HG03432 (cell line): ENCODE data around the gene EBF4.
"Not testable (repeated sequence)": the region's sequence is repeated elsewhere in the genome, so short reads cannot be mapped to it uniquely, and the experiment has no call there.

Source experiments
- ATAC-seq: cut with Tn5 transposase; IDR thresholded peaks from one replicate; pipeline ENCODE4 v1.9.1; 2021; ENCODE audit warnings: mild to moderate bottlenecking, moderate library complexity; ENCODE audit not compliant: unreplicated experiment

EBF4 gene

DNA sequence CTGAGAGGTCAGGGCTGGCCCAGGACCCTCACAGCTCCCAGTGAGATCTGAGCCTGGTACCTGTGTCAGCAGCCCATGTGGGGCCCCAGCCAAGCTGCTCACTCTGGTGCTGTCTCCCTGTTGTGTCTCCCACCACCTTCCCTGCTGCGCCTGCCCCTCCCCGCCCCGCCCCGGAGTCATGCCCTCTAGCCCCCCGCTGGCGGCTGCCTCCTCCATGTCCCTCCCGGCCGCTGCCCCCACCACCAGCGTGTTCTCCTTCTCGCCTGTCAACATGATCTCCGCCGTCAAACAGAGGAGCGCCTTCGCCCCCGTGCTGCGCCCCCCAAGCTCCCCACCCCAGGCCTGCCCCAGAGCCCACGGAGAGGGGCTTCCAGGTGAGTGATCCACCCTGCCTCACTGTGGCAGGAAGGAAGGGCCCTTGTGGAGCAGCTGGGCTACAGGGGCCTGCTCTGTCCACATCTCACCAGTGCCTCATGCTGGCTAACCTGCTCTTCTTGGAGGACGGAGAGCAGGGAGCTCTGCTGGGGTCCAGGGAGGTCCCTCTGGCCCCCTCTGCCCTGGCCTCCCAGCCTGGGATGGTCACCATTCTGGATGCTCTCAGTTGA lies 63.0 kb downstream of the EBF4 start:
- ATAC-seq: no peak

DNA sequence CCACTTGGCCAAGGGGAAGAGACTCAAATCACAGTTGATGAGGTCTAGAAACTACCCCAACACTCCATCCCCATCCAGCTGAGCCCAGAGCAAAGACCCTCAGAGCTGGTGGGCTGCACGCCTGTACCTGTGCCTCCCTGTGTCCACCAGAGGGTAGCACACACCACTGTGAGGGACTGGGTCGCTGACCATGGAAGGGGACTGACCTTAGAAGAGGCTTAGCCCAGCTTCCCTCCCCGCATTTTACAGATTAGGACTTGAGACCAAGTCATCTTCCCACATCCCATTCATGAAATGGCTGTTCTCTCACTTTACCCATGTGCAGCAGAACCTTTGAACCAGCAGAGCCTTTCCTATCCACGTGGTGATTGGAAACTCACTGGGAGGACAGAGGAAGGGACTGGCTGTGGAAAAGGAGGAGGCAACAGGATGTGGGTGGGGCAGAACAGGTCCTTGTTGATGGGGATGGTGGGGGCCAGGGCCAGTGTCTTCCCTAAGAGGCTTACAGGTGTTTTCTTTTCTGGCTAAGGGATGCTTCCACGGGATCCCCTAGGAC lies 63.6 kb downstream of the EBF4 start:
- no peak for ATAC-seq

DNA sequence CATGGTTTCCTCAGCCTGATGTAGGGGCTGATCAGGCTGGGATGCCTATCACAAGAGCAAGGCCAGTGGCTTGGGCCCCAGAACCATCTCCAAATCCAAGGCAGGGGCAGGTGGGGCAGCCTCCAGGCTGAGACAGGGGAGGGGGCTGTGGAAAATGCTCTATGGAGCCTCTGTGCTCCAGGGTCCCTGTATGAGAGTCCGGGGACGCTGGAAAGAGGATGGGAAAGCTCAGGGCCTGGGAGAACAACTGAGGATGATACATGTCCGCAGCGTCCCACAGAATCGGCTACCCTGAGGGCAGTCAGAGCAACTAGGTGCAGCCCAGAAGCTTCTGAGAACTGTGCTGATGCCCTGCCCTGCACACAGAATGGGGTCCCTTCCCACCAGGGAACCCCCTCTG lies 64.4 kb downstream of the EBF4 start:
- no peak for ATAC-seq

DNA sequence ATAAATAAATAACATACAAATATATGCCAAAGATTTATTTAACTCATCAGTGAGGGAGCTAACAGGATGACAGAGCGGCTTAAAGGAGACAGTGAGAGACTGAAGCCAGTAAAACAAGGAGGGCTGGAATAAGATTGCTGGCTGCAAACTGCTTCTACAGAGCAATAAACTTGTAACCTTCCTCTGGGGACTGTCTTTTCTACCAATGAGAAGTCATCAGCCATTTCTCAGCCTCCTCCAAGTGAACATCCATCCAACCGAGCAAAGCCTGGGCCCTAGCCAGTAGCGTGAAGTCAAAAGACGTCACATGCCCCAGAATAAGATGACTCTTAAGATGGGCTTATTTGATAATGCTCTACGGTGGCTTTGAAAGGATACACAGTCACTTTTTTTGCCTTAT lies 65.4 kb downstream of the EBF4 start:
- ATAC-seq: no peak

DNA sequence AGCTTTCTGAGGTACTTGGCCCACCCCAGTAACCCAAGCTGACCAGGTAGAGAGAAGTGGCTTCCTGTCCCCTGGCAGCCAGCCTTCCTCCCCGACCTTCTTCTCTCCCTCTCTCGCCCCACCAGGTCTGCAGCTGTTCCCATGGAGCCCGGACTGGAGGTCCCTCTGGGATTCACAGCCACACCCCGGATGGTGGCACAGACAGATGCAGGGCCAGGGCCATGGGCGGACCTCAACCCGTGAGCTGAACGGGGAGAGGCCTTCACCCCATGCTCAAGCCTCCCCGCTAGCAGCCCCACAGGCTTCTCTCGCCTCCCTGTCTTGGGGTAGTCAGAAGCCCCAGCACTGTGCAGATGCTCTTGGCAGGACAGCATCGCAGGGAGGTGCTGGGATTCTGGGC lies 66.6 kb downstream of the EBF4 start:
- ATAC-seq: no peak

DNA sequence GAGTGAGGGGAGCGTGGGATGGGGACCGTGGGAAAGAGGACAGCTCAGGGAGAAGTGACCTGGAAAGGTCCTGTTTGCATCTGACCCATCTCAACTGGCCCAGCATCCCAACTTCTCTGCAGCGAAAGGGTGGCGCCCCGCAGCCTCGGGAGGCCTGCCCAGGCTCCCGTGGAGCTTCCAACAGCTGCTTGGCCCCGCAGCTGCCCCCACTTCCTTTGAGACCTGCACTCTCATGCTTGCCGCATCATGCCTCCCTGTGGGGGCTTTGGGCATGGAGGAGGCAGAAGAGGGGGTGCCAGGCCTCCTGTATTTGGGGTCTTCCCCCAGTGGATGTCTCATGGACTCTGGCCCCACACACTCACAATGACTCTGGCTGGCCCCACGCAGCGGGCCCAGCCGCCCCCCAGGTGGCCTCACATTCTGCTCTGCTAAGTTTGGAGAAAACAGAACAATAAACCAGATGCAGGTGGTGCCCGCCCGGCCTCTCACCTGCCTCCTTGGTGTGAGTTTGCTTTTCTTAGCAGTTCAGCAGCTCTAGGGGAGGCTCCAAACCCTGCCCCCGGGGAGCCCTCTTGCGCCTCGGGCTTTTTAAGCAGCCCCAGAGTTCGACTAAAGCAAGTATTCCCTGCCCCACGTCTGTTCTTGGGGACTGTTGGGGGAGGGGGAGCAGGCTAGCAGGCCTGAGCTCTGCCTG lies 67.2 kb downstream of the EBF4 start:
- ATAC-seq: no peak

DNA sequence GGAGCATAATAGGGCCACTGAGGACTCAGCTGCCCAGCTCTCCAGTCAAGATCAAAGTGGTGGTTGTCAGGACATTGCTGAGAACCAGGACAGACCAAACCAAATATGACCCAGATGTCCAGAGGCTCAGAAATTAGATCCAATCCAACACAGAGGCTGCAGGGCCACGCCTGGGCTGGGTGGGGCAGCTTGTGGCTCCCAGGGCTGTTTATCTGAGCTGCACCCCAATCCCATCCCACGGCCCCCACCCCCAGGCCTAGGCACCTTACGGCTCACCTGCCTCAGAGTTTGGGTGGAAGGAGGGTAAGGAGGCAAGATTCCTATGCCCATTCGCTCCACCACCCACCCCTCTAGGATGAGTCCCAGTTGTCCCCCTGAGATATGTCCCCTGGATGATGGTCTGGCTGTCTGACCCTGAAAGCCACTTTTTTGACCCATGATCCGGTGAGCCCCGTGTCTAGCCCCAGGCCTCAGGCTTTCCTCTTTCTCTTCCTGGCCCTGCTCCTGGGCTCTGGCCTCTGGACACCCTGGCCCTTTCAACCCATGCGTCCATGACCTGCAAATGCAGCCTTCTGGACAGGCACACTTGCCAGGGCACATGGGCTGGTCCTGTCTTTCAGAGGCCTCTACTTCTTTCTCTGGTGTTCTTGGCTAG lies 67.8 kb downstream of the EBF4 start:
- ATAC-seq: no peak

DNA sequence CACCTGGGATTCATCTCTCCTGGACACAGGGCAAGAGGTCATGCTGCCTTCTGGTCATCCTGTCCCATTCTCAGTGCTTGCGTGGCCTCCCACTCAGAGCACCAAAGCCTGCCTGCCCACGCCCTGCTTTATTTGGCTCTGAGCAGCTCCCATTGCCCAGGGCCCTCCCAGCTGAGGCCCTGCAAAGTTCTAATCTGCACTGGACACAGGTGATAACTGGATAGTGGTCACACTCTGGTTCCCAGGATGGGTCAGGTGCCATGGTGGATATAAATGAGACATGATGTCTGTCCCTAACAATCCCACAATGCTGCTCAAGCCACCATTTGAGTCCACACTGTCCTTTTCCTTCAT lies 68.3 kb downstream of the EBF4 start:
- no peak for ATAC-seq

DNA sequence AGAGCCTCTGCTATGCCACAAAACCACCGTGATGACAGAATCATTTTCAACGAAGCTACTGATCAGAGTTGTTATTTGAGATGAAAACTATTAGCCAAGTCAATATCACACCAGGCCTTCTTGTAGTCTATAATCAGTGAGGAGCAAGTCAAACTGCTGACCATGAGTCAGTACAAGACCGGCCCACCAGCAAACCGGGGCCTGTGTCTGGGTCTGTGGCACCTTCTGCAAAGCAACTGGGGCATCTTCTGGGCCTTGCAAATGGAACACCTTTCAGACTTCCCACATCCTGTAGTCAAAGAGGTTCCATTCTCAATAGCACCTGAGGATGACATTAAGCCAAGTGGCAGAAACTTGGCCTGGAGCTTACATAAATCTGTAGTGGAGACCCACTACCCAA lies 69.3 kb downstream of the EBF4 start:
- ATAC-seq: no peak

DNA sequence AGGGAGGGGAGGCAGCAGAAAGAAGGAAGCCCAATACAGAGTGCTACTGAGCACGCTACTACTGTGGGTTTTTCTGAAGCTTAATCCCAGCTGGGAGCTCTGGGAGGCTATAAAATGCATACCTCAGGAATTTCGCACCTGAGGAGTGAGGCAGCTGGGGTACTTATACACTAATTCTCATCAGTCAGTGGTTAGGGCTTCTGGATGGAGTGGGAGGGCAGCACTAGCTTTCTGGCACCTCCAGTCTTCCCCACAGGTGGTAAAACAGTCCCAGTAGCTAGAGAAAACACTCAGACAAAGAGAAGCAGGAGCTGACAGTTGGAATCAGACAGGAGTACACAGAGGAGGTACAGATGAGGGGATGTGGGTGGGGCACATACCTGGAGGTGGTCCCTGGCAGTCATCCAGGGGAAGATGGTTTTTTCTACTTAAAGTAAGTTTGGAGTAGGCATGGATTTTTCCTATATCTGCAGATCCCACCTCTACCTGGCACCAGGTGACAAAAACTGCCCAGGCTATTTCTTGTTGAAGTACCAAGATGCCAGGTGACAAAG lies 70.1 kb downstream of the EBF4 start:
- no peak for ATAC-seq

DNA sequence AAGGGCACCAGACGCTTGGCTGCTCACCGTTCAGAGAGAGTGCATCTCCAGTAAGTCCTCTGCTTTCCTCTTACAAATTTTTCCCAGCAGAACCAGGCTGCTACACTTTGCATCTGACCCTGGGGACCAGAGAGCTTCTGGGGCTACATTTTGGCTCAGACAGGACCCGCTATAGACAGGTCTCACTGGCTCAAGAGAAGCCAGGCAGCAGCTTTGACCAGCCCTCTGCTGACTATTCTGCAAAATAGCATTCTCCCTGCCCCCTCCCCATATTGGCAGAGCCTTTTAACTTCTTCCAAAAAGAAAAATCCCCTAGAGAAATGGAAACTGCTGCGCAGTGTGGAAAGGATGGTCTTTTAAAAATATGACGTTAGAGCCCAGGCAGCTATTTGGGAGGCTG lies 70.6 kb downstream of the EBF4 start:
- ATAC-seq: no peak

DNA sequence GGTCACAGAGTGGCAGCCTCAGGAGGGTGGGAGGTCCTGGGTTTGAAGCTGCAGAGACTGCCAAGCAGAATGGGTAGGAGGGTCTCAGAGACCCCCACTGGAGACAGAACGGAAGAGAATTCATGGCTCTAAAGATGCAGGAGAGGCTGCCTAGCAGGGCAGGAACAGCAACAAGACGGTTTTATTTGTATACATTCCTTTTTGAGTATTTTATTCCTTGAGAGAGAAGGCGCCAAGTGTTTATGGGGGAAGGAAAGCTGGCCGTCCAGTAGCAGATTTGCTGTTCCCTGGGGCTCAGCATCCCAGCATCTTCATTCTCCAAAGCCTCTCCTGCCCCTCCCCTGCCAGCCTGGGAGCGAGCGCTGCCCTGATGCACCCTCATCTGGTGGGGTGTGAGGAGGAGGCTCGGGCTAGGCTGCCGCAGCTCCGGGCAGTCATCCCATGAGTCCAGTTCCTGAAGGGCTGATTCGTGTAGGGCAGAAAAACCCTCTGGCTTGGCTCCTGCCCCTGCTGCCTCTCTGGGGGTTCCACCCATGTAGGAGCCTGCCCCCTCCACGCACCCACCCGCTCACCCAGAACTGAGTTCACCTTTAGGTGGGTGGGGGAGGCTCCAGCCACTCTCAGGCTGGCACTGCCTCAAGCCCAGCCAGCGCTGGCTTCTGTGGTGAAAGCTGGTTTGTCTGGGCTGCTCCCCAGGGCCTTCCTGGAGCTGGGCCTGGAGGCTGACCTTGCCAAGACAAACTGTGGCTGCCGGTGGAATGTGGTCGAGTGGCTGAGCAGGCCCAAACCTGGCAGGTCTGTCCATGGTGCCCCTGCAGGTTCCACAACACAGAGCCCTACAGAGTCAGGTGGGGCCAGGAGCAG lies 75.4 kb downstream of the EBF4 start:
- no peak for ATAC-seq

DNA sequence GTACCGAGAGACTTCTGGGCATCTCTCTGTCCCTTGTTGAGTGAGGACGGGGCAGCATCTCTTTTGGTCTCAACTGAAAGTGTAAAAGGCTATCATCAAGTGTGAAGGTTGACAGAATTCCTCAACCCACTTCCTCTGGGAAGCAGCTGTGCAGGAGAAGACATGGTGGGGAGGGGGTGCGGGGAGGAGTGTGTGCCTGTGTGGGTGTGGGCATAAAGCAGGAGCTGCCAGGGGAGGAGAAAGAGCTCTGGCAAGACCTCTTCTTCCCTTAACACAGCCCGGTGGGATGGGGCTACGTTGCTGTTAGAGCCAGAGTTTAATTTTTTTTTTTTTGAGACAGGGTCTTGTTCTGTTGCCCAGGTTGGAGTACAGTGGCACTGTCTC lies 76.0 kb downstream of the EBF4 start:
- ATAC-seq: no peak

DNA sequence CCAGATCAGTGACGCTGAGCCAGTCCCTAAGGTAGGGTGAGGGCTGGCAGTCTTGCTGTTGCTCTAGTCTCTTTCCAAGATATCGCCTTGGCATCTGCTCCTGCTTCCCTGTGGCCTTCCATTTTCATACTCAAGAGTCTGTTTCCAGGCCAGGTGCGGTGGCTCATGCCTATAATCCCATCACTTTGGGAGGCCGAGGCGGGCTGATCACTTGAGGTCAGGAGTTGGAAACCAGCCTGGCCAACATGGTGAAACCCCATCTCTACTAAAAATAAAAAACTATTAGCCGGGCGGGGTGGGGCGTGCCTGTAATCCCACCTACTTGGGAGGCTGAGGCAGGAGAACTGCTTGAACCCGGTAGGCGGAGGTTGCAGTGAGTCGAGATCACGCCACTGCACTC lies 77.5 kb downstream of the EBF4 start:
- ATAC-seq: not testable (repeated sequence)

DNA sequence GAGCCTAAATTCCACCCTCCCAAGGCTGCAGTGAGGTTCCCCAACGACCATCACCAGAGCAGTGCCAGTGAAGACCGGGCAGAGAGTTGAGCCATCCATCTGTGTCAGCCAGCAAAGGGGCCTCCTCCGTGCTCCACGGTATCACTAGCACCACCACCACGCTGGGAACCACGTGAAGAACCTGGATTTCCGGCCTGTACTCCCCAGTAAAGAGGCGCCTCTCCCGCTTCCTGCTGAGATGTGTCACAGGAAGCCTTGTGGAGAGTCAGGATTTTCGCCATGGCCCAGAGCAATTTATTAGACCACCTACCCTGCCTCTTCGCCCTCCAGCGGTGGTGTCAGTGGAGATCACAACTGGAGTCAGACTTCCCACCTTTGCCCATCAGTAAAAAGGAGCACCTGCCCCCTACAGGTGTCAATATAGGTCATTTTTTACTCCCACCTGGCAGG lies 79.1 kb downstream of the EBF4 start:
- no peak for ATAC-seq

DNA sequence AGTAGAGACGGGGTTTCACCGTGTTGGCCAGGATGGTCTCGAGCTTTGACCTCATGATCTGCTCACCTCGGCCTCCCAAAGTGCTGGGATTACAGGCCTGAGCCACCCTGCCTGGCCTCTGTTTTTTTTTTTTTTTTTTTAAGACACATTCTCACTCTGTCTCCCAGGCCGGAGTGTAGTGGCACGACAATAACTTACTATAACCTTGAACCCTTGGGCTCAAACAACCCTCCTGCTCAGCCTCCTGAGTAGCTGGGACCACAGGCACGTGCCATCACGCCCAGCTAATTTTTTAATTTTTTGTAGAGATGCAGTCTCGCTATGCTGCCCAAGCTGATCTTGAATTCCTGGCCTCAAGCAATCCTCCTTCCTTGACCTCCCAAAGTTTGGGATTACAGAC lies 81.2 kb downstream of the EBF4 start:
- ATAC-seq: no peak

DNA sequence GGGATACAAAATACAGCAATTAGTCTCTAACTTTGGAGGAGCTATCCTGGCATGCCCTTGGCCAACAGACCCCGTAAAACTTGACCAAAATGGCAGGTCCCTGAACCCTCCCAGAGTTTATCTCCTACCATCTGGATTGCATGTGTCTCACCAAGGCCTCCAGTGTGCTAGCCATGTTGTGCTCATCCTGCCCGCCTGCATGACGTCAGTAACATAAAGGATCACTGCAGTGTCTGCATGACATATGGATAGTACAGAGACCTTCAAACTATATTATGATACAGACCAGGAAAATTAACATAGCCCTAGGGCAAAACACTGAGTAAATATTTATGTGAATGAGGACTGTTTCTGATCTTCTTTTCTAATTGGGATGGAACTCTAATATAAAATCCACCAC lies 82.6 kb downstream of the EBF4 start:
- no peak for ATAC-seq

DNA sequence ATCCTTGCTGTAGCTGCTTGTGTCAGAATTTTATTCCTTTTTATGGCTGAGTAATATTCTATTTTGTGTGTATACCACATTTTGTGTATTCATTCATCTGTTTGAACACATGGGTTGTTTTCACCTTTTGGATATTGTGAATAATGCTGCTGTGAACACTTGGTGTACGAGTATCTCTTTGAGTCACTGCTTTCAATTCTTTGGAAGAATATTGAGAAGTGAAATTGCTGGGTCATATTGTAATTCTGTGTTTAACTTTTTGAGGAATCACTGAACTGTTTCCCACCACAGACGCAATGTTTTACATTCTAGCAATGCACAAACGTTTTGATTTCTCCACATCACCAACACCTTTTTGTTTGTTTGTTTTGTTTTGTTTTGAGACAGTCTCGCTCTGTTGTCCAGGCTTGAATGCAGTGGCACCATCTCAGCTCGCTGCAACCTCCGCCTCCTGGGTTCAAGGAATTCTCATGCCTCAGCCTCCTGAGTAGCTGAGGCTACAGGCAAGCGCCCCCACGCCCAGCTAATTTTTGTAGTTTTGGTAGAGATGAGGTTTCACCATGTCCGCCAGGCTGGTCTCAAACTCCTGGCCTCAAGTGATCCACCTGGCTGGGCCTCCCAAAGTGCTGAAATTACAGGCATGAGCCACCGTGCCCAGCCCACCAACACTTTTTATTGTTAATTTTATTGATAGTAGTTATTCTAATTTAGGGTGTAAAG lies 86.2 kb downstream of the EBF4 start:
- ATAC-seq: no peak

DNA sequence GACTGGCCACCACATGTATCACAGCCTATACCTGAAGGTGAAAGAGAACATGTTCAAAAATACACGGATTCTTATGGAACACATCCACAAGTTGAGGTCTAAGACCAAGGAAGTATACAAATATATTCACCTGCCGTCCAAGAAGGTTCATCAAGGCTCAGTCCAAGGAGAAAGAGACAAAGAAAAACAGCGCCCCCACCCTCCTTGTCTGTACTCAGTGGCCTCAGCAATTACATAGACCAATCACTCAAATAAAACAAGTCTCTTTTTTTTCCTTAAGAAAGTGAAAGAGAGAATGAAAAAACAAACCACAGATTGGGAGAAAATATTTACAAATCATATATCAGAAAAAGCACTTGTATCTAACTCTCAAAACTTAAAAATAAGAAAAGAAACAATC lies 88.4 kb downstream of the EBF4 start:
- ATAC-seq: no peak

DNA sequence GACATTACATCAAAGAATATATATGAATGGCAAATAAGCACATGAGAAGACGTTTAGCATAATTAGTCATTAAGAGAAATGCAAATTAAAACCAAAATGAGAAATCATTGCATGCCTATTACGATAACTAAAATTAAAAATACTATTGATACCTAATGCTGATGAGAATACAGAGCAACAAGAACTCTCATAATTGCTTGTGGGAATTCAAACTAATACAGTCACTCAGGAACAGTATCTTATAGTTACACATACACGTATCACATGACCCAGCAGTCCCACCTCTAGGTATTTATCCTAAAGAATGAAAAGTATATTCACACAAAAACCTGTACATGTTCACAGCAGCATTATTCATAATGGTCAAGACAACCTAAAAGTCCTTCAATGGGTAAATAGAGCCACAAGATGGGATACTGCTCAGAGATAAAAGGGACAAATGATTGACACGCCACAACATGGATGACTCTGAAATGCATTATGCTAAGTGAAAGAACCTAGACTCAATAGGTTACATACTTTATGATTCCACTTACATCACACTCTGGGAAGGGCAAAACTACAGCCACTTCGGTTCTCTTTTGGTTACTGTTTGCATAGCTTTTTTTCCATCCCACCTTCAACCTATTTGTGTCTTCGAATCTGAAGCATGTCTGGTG lies 91.5 kb downstream of the EBF4 start:
- no peak for ATAC-seq
